ENCODE measurements around the gene STUB1. TPM values are rescaled to one million over a fixed set of nuclear protein-coding genes. Genes with fewer than 3 reads are reported as not detected.

The STUB1 gene
- total and polyA plus RNA-seq, 10 of the 15 experiments (the other 5 are each of a cell fraction or from before 2014, with no cell fraction given), result 4.2 to 136 (median 67.1) TPM

DNA sequence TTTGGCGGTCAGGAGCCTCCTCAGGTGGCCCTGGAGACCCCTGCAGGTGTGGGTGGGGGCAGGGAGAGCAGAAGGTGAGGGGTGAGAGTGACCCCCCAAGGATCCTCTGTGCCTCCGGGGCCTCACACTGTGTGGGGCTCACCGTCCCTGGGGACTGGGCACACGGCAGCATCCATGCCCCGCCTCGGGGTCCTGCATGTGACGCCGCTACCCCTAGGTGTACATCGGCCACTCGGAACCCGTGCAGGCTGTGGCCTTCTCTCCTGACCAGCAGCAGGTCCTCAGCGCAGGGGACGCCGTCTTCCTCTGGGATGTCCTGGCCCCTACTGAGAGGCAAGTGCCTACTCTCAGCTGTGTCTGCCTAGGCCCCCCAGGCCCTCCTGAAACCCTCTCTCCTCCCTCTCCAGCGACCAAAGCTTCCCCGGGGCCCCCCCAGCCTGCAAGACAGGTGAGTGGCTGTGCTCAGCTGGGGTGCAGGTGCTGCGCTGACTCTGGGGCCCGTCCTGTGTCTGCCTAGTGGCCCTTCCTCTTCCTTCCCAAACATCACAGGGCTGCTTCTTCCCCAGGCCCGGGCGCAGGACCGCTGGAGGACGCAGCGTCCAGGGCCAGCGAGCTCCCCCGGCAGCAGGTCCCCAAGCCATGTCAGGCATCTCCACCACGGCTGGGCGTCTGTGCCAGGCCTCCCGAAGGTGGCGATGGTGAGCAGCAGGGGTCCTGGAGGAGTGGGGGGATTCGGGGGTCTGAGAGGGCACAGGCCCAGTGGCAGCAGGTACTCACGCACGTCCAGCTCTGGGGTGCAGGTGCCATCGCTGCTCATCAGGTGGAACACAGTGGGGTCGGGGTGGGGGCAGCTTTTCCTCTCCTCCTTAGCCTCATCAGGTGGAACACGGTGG lies 21.3 kb upstream of the STUB1 start:
- no peaks in the 10 kb centered on the region; a peak in 2 of 4 replicates for H3K36me3 ChIP-seq (ENCODE audit: control insufficient read depth in 2 of 2, insufficient read depth in 2 of 2, low read length in 1 of 2)
- TF ChIP-seq SMC3 (IDR thresholded peaks at IDR 0.05; ENCODE audit: borderline replicate concordance, low read length), result no peak
- no peak for TF ChIP-seq BCL11A (IDR thresholded peaks at IDR 0.05; ENCODE audit: low read depth, low read length)
- TF ChIP-seq, protein P1, sequence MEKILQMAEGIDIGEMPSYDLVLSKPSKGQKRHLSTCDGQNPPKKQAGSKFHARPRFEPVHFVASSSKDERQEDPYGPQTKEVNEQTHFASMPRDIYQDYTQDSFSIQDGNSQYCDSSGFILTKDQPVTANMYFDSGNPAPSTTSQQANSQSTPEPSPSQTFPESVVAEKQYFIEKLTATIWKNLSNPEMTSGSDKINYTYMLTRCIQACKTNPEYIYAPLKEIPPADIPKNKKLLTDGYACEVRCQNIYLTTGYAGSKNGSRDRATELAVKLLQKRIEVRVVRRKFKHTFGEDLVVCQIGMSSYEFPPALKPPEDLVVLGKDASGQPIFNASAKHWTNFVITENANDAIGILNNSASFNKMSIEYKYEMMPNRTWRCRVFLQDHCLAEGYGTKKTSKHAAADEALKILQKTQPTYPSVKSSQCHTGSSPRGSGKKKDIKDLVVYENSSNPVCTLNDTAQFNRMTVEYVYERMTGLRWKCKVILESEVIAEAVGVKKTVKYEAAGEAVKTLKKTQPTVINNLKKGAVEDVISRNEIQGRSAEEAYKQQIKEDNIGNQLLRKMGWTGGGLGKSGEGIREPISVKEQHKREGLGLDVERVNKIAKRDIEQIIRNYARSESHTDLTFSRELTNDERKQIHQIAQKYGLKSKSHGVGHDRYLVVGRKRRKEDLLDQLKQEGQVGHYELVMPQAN (conservative IDR thresholded peaks at IDR 0.05), result no peak
- BruUV-seq (replicated peaks), result no TSS peak
- ATAC-seq (no peak), FAIRE-seq (no peak), DNase-seq (ENCODE audit: low read depth, low spot score) (no peak)
- no peak overlapping the region for H3K27ac ChIP-seq (ENCODE audit: control insufficient read depth, insufficient read depth)
- ChIA-PET RAD21 (ENCODE audit: unreplicated experiment) (no interaction called here), SMC1A (ENCODE audit: uncharacterized antibody, unreplicated experiment) (no interaction called here), CTCF (interaction anchor here (1.2 to 1.4 kb wide), 2 partner anchors 10 to 11 kb away, joined by 3 to 5 read pairs; no protein-coding TSS in a partner anchor), POLR2A (no interaction called here)
- H3K79me2 ChIP-seq (ENCODE audit: control insufficient read depth, insufficient read depth, low read length), result no peaks in the 10 kb centered on the region
- H3K9ac ChIP-seq (ENCODE audit: control insufficient read depth, insufficient read depth, low read length), result no peak overlapping the region
- H2AFZ ChIP-seq (ENCODE audit: control insufficient read depth, low read depth, low read length), result no peak overlapping the region
- WGBS (ENCODE audit: insufficient coverage, insufficient replicate concordance, low lambda C conversion rate, missing lambda C conversion rate), result 88% methylated on average over 33 of the region's 35 CpGs
- no peak overlapping the region for H3K4me3 ChIP-seq
- in situ Hi-C loops (cut with MboI) (no loop called here), intact Hi-C loops (cut with micrococcal nuclease; ENCODE audit: unreplicated experiment) (no loop called here)
- no peaks in the 10 kb centered on the region for H4K20me1 ChIP-seq (ENCODE audit: control insufficient read depth, insufficient read depth)
- no peaks in the 10 kb centered on the region for H3K27me3 ChIP-seq (replicated peaks in 1 of 2; ENCODE audit: control insufficient read depth in 2 of 2, insufficient read depth in 2 of 2, low read length in 1 of 2)
- H3K4me2 ChIP-seq (ENCODE audit: control insufficient read depth, insufficient read depth), result no peak overlapping the region
- H3K4me1 ChIP-seq (ENCODE audit: control insufficient read depth, insufficient read depth, low read length), result peaks cover 3% of the 10 kb centered on the region; the same call in 1 of the 2 replicates
- no peaks in the 10 kb centered on the region for H3K9me3 ChIP-seq (replicated peaks; ENCODE audit: control insufficient read depth, insufficient read depth, low read length)
